Brain microvascular endothelial cell (primary cell): ENCODE data around the gene KRT6B.

Experiments used
- DNase-seq: peaks from one replicate; pipeline ENCODE4 v3.0.0-alpha.2; 2020
- H3K27ac ChIP-seq: fragments of 250-450 bp; sonication (Bioruptor Pico); 2 replicates; pipeline ENCODE4 v1.5.1; 2020; ENCODE audit warnings: mild to moderate bottlenecking, moderate library complexity
- H3K27me3 ChIP-seq: fragments of 250-450 bp; sonication (Bioruptor Pico); replicated peaks from 2 replicates; pipeline ENCODE4 v1.5.1; 2020; ENCODE audit warnings: mild to moderate bottlenecking
- H3K36me3 ChIP-seq: fragments of 250-450 bp; sonication (Bioruptor Pico); replicated peaks from 2 replicates; pipeline ENCODE4 v1.5.1; 2020; ENCODE audit warnings: mild to moderate bottlenecking
- H3K4me3 ChIP-seq: 2 replicates; pipeline ENCODE4 v1.5.1; 2011; ENCODE audit warnings: low read depth, mild to moderate bottlenecking, control low read depth, low read length, moderate library complexity
- CTCF ChIP-seq: IDR thresholded peaks from 2 replicates; pipeline ENCODE4 v1.5.1; 2011; ENCODE audit warnings: low read depth, mild to moderate bottlenecking, moderate library complexity, low read length, control low read depth, inconsistent platforms; ENCODE audit errors: missing control alignments
- in situ Hi-C: cut with HindIII; loops from 2 replicates; pipeline ENCODE4 v1.10.0; 2017; ENCODE audit warnings: low sequenced_read_pairs, low pct_ligation_motif_present

Gene KRT6B

GRCh38 chr12:52432559-52433207 lies 19.3 kb downstream of the KRT6B start:
- DNase-seq, result no peak
- no peak overlapping the region for H3K4me3 ChIP-seq
- H3K36me3 ChIP-seq, result no peaks in the 10 kb centered on the region
- H3K27me3 ChIP-seq, result peaks cover 4% of the 10 kb centered on the region
- TF ChIP-seq CTCF, result no peak
- in situ Hi-C loops, result no loop called here
- no peak overlapping the region for H3K27ac ChIP-seq

- Histone ChIP-seq H3K36me3 (no peaks in the 10 kb centered on the region), H3K4me3 (no peak overlapping the region), H3K27me3 (peaks cover 4% of the 10 kb centered on the region), H3K27ac (no peak overlapping the region)
- no peak for TF ChIP-seq CTCF
- in situ Hi-C loops, result no loop called here
- DNase-seq, result no peak
Measured at GRCh38 chr12:52428121-52428520, 23.8 kb downstream of the KRT6B start.

GRCh38 chr12:52427083-52427482 lies 24.9 kb downstream of the KRT6B start:
- TF ChIP-seq CTCF, result no peak
- H3K36me3 ChIP-seq, result no peaks in the 10 kb centered on the region
- in situ Hi-C loops, result no loop called here
- no peak for DNase-seq
- H3K27me3 ChIP-seq, result peaks cover 5% of the 10 kb centered on the region
- H3K4me3 ChIP-seq, result no peak overlapping the region
- H3K27ac ChIP-seq, result no peak overlapping the region

- in situ Hi-C loops, result no loop called here
- no peak overlapping the region for H3K4me3 ChIP-seq
- no peak for TF ChIP-seq CTCF
- no peaks in the 10 kb centered on the region for H3K36me3 ChIP-seq
- no peak for DNase-seq
- peaks cover 1% of the 10 kb centered on the region for H3K27me3 ChIP-seq
- H3K27ac ChIP-seq, result no peak overlapping the region
Measured at GRCh38 chr12:52426034-52426433, 25.9 kb downstream of the KRT6B start.

GRCh38 chr12:52425466-52425865 lies 26.5 kb downstream of the KRT6B start:
- DNase-seq, result no peak
- peaks cover 1% of the 10 kb centered on the region for H3K27me3 ChIP-seq
- no peak overlapping the region for H3K4me3 ChIP-seq
- in situ Hi-C loops, result no loop called here
- TF ChIP-seq CTCF, result no peak
- no peaks in the 10 kb centered on the region for H3K36me3 ChIP-seq
- no peak overlapping the region for H3K27ac ChIP-seq
